ENCODE data around the gene RMDN2.

The RMDN2 gene

GRCh38 chr2:38057651-38058410 lies 132.7 kb downstream of the RMDN2 start:
- no peak for DNase-seq

- no peak for DNase-seq
Measured at GRCh38 chr2:38060236-38061018, 135.3 kb downstream of the RMDN2 start.

- DNase-seq = no peak
Measured at GRCh38 chr2:38064801-38065501, 139.9 kb downstream of the RMDN2 start.

- DNase-seq = no peak
Measured at GRCh38 chr2:38065502-38066135, 140.5 kb downstream of the RMDN2 start.

- DNase-seq = no peak
Measured at GRCh38 chr2:38066421-38067115, 141.5 kb downstream of the RMDN2 start.

All from NCI-H2029 (cell line).